ENCODE data around the gene SCARF1. TPM values are rescaled to one million over a fixed set of nuclear protein-coding genes. Genes with fewer than 3 reads are reported as not detected.

The SCARF1 gene
- polyA plus RNA-seq, 1 donor from 2014 or later: 3.0 TPM

DNA sequence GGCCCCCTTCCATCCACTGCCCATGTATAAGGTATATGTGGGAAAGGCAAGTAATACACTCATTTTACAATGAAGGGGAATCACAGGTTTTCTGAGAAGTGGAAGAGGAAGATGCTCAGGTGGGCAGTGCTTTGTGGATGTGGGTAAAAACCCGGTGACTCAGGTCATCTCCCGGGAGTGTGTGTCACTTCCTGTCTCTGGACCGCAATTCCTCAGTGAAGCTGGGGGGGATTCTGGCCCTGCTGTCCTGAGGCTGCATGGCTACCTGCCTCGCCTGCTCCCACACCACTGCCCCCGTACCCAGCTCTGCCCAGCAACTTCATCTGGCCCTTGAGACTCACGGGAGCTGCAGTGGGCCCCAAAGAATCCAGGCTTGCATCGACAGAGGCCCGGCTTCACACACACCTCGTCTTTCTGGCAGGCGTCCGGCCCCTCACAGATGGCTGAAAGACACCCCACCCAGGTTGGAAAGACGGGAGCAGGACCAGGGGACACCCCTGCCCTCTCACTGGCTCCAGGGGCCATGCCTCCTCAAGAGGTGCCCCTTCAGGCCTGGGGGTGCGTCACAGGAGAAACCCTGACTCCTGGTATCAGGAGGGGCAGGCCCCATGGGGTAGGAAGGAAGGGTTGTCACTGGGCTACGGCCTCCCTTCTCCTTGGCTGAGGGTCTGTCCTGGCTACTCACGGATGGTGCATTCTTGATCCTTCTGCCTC is 882 bp downstream of the SCARF1 start:
- no peaks in the 10 kb centered on the region for H3K36me3 ChIP-seq (ENCODE audit: insufficient read depth, low read length)
- no peak overlapping the region for H3K4me3 ChIP-seq (ENCODE audit: low read length)
- TF ChIP-seq RAD21 (conservative IDR thresholded peaks at IDR 0.05) (no peak), SMC3 (conservative IDR thresholded peaks at IDR 0.05; ENCODE audit: poor library complexity) (no peak), EP300 (conservative IDR thresholded peaks at IDR 0.05; ENCODE audit: poor library complexity, severe bottlenecking) (no peak), POLR2AphosphoS5 (IDR thresholded peaks at IDR 0.05) (no peak), EZH2 (IDR thresholded peaks at IDR 0.05; ENCODE audit: borderline replicate concordance, insufficient read depth, low read length, poor library complexity, severe bottlenecking) (no peak), MXI1 (conservative IDR thresholded peaks at IDR 0.05; ENCODE audit: poor library complexity, severe bottlenecking) (no peak), TAF1 (IDR thresholded peaks at IDR 0.05; ENCODE audit: low read depth) (no peak)
- TF ChIP-seq, protein P1, sequence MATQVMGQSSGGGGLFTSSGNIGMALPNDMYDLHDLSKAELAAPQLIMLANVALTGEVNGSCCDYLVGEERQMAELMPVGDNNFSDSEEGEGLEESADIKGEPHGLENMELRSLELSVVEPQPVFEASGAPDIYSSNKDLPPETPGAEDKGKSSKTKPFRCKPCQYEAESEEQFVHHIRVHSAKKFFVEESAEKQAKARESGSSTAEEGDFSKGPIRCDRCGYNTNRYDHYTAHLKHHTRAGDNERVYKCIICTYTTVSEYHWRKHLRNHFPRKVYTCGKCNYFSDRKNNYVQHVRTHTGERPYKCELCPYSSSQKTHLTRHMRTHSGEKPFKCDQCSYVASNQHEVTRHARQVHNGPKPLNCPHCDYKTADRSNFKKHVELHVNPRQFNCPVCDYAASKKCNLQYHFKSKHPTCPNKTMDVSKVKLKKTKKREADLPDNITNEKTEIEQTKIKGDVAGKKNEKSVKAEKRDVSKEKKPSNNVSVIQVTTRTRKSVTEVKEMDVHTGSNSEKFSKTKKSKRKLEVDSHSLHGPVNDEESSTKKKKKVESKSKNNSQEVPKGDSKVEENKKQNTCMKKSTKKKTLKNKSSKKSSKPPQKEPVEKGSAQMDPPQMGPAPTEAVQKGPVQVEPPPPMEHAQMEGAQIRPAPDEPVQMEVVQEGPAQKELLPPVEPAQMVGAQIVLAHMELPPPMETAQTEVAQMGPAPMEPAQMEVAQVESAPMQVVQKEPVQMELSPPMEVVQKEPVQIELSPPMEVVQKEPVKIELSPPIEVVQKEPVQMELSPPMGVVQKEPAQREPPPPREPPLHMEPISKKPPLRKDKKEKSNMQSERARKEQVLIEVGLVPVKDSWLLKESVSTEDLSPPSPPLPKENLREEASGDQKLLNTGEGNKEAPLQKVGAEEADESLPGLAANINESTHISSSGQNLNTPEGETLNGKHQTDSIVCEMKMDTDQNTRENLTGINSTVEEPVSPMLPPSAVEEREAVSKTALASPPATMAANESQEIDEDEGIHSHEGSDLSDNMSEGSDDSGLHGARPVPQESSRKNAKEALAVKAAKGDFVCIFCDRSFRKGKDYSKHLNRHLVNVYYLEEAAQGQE (IDR thresholded peaks at IDR 0.05; ENCODE audit: borderline replicate concordance): no peak
- TF ChIP-seq, protein P2, sequence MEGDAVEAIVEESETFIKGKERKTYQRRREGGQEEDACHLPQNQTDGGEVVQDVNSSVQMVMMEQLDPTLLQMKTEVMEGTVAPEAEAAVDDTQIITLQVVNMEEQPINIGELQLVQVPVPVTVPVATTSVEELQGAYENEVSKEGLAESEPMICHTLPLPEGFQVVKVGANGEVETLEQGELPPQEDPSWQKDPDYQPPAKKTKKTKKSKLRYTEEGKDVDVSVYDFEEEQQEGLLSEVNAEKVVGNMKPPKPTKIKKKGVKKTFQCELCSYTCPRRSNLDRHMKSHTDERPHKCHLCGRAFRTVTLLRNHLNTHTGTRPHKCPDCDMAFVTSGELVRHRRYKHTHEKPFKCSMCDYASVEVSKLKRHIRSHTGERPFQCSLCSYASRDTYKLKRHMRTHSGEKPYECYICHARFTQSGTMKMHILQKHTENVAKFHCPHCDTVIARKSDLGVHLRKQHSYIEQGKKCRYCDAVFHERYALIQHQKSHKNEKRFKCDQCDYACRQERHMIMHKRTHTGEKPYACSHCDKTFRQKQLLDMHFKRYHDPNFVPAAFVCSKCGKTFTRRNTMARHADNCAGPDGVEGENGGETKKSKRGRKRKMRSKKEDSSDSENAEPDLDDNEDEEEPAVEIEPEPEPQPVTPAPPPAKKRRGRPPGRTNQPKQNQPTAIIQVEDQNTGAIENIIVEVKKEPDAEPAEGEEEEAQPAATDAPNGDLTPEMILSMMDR (IDR thresholded peaks at IDR 0.05; ENCODE audit: poor library complexity, severe bottlenecking): no peak
- no peak overlapping the region for H3K27ac ChIP-seq (ENCODE audit: low read length)
- H3K9me2 ChIP-seq (ENCODE audit: insufficient read depth, low read length): no peaks in the 10 kb centered on the region
- H3K27me3 ChIP-seq (ENCODE audit: insufficient read depth, low read depth, low read length): peaks cover 11% of the 10 kb centered on the region
- H4K20me1 ChIP-seq (ENCODE audit: insufficient read depth): no peaks in the 10 kb centered on the region
- no peak overlapping the region for H3K4me2 ChIP-seq (ENCODE audit: low read length)
- H3F3A ChIP-seq (ENCODE audit: insufficient read depth, low read length, poor library complexity, severe bottlenecking): no peaks in the 10 kb centered on the region
- H3K9me3 ChIP-seq (ENCODE audit: low read length): no peaks in the 10 kb centered on the region
- H3K9ac ChIP-seq (ENCODE audit: low read length): no peak overlapping the region
- H3K79me2 ChIP-seq (replicated peaks; ENCODE audit: insufficient read depth, low read length): no peaks in the 10 kb centered on the region
- no peak overlapping the region for H2AFZ ChIP-seq (ENCODE audit: low read depth, low read length)

DNA sequence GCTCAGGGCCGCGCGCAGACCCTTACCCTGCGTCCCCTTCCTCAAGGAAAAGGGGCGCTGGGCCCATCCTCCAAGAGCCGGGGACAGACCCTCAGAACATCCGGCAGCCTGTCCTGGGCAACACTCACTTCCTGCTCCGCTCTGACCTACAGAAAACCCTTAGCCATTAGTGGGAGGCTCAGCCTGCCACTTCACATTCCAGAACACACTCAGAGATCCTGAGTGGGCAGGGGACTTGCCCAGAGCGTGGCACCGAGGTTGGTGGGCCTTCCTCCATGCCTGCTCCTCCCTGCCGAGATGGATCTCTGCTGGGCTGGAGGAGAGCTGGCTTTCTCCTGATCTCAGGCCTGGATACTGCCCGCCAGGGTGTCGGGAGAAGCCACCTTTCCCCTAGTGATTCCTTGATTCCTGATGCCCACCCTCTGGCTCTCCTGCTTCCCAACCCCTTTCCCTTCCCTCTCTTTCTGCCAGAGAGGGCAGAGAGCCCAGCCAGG is 1.5 kb downstream of the SCARF1 start:
- Histone ChIP-seq H4K20me1 (ENCODE audit: insufficient read depth) (no peaks in the 10 kb centered on the region), H3K27me3 (ENCODE audit: insufficient read depth, low read depth, low read length) (peaks cover 11% of the 10 kb centered on the region), H3K9me2 (ENCODE audit: insufficient read depth, low read length) (no peaks in the 10 kb centered on the region), H3K9me3 (ENCODE audit: low read length) (no peaks in the 10 kb centered on the region), H3K9ac (ENCODE audit: low read length) (no peak overlapping the region), H3K4me3 (ENCODE audit: low read length) (no peak overlapping the region), H3F3A (ENCODE audit: insufficient read depth, low read length, poor library complexity, severe bottlenecking) (no peaks in the 10 kb centered on the region), H3K27ac (ENCODE audit: low read length) (no peak overlapping the region), H3K4me2 (ENCODE audit: low read length) (no peak overlapping the region), H3K36me3 (ENCODE audit: insufficient read depth, low read length) (no peaks in the 10 kb centered on the region), H2AFZ (ENCODE audit: low read depth, low read length) (no peak overlapping the region), H3K79me2 (replicated peaks; ENCODE audit: insufficient read depth, low read length) (no peaks in the 10 kb centered on the region)
- TF ChIP-seq, protein P2 (IDR thresholded peaks at IDR 0.05; ENCODE audit: poor library complexity, severe bottlenecking): no peak
- no peak for TF ChIP-seq MXI1 (conservative IDR thresholded peaks at IDR 0.05; ENCODE audit: poor library complexity, severe bottlenecking)
- TF ChIP-seq, protein P1 (IDR thresholded peaks at IDR 0.05; ENCODE audit: borderline replicate concordance): no peak
- no peak for TF ChIP-seq TAF1 (IDR thresholded peaks at IDR 0.05; ENCODE audit: low read depth)
- no peak for TF ChIP-seq RAD21 (conservative IDR thresholded peaks at IDR 0.05)
- TF ChIP-seq EP300 (conservative IDR thresholded peaks at IDR 0.05; ENCODE audit: poor library complexity, severe bottlenecking): no peak
- no peak for TF ChIP-seq POLR2AphosphoS5 (IDR thresholded peaks at IDR 0.05)

Data from neural cell (in vitro differentiated cells).